ENCODE results near the gene RASSF7. TPM values are rescaled to one million over a fixed set of nuclear protein-coding genes. Genes with fewer than 3 reads are reported as not detected.

The RASSF7 gene
- total RNA-seq, 1 donor from 2014 or later: 32.3 TPM

- Mint-ChIP-seq H3K27ac (ENCODE audit: unreplicated experiment) (no peak overlapping the region), H3K27me3 (ENCODE audit: low read depth, unreplicated experiment) (peaks cover 2% of the 10 kb centered on the region), H3K4me1 (ENCODE audit: low read depth, unreplicated experiment) (peaks cover 4% of the 10 kb centered on the region), H3K9me3 (ENCODE audit: unreplicated experiment) (no peaks in the 10 kb centered on the region), H3K4me3 (ENCODE audit: unreplicated experiment) (peak overlapping the region; percentile 78), H3K36me3 (ENCODE audit: low read depth, unreplicated experiment) (no peaks in the 10 kb centered on the region)
- Histone ChIP-seq H3K79me2 (ENCODE audit: insufficient read depth, low read length) (peaks cover 20% of the 10 kb centered on the region), H3K4me3 (ENCODE audit: insufficient read depth, low read depth, low read length) (peak overlapping the region; percentile 78), H3K9me3 (ENCODE audit: insufficient read depth, low read depth, low read length) (no peaks in the 10 kb centered on the region), H3K4me2 (ENCODE audit: low read length) (peak overlapping the region; percentile 95), H2AFZ (ENCODE audit: low read depth, low read length) (no peak overlapping the region), H3K27me3 (ENCODE audit: insufficient read depth, low read length) (no peaks in the 10 kb centered on the region), H3K36me3 (ENCODE audit: insufficient read depth, low read length) (peaks cover 3% of the 10 kb centered on the region), H4K20me1 (ENCODE audit: insufficient read depth, low read length) (peaks cover 34% of the 10 kb centered on the region), H3K27ac (ENCODE audit: low read depth, low read length) (no peak overlapping the region), H3K4me1 (ENCODE audit: insufficient read depth, low read length) (peaks cover 26% of the 10 kb centered on the region), H3K9ac (ENCODE audit: low read length) (peak overlapping the region; percentile 86)
- FAIRE-seq (no peak), DNase-seq (ENCODE audit: low read depth) (no peak)
- TF ChIP-seq EZH2 (IDR thresholded peaks at IDR 0.05; ENCODE audit: insufficient read depth, low read length): no peak
- no peak for TF ChIP-seq CTCF (IDR thresholded peaks at IDR 0.05; ENCODE audit: insufficient read depth, low read depth, low read length)
Measured at GRCh38 chr11:533586-534395, 27.0 kb upstream of the RASSF7 start.

- H3K9me3 ChIP-seq (ENCODE audit: insufficient read depth, low read depth, low read length): no peaks in the 10 kb centered on the region
- H4K20me1 ChIP-seq (ENCODE audit: insufficient read depth, low read length): peaks cover 34% of the 10 kb centered on the region
- FAIRE-seq: no peak
- peaks cover 20% of the 10 kb centered on the region for H3K79me2 ChIP-seq (ENCODE audit: insufficient read depth, low read length)
- no peaks in the 10 kb centered on the region for H3K27me3 ChIP-seq (ENCODE audit: insufficient read depth, low read length)
- H3K4me2 ChIP-seq (ENCODE audit: low read length): peak overlapping the region; percentile 95
- Mint-ChIP-seq H3K27ac (ENCODE audit: unreplicated experiment) (no peak overlapping the region), H3K4me3 (ENCODE audit: unreplicated experiment) (peak overlapping the region; percentile 78), H3K36me3 (ENCODE audit: low read depth, unreplicated experiment) (peaks cover under 1% of the 10 kb centered on the region), H3K27me3 (ENCODE audit: low read depth, unreplicated experiment) (peaks cover 4% of the 10 kb centered on the region), H3K9me3 (ENCODE audit: unreplicated experiment) (no peaks in the 10 kb centered on the region), H3K4me1 (ENCODE audit: low read depth, unreplicated experiment) (peaks cover 4% of the 10 kb centered on the region)
- peaks cover 26% of the 10 kb centered on the region for H3K4me1 ChIP-seq (ENCODE audit: insufficient read depth, low read length)
- DNase-seq (ENCODE audit: low read depth): no peak
- TF ChIP-seq EZH2 (IDR thresholded peaks at IDR 0.05; ENCODE audit: insufficient read depth, low read length): no peak
- no peak for TF ChIP-seq CTCF (IDR thresholded peaks at IDR 0.05; ENCODE audit: insufficient read depth, low read depth, low read length)
- H3K4me3 ChIP-seq (ENCODE audit: insufficient read depth, low read depth, low read length): peak overlapping the region; percentile 78
- H3K9ac ChIP-seq (ENCODE audit: low read length): peak overlapping the region; percentile 86
- peak overlapping the region; percentile 12 for H3K27ac ChIP-seq (ENCODE audit: low read depth, low read length)
- peak overlapping the region; percentile 34 for H2AFZ ChIP-seq (ENCODE audit: low read depth, low read length)
- peaks cover 3% of the 10 kb centered on the region for H3K36me3 ChIP-seq (ENCODE audit: insufficient read depth, low read length)
Measured at GRCh38 chr11:534396-535209, 26.2 kb upstream of the RASSF7 start.
